GM23338 (cell line): ENCODE results near the gene EPB41L4A. TPM values are rescaled to one million over a fixed set of nuclear protein-coding genes. Genes with fewer than 3 reads are reported as not detected.

ENCODE experiments used
- ATAC-seq: fragments of 200-7000 bp; cut with Tn5 transposase; 3 replicates; pipeline ENCODE4 v1.9.1; 2020
- DNase-seq: peaks from one replicate; pipeline ENCODE4 v3.0.0-alpha.2; 2015; ENCODE audit warnings: low spot score
- H2AFZ ChIP-seq: fragments of 200-600 bp; sonication (generic); 2 replicates; pipeline ENCODE4 v1.8.0; 2016; ENCODE audit warnings: antibody characterized with exemption, mild to moderate bottlenecking, moderate library complexity
- H3F3A ChIP-seq: fragments of 200-600 bp; sonication (generic); replicated peaks from 2 replicates; pipeline ENCODE4 v1.8.0; 2017; ENCODE audit warnings: antibody characterized with exemption, mixed run types, low read depth
- H3K27ac ChIP-seq: fragments of 200-600 bp; sonication (generic); 2 replicates; pipeline ENCODE4 v1.6.1; 2016; ENCODE audit warnings: low read depth
- H3K27me3 ChIP-seq: fragments of 200-600 bp; sonication (generic); 2 replicates; pipeline ENCODE4 v1.8.0; 2016; ENCODE audit warnings: mild to moderate bottlenecking, mixed run types, moderate library complexity; ENCODE audit not compliant: insufficient read depth
- H3K36me3 ChIP-seq: fragments of 200-600 bp; sonication (generic); 2 replicates; pipeline ENCODE4 v1.8.0; 2016; ENCODE audit warnings: mild to moderate bottlenecking; ENCODE audit not compliant: insufficient read depth
- H3K4me1 ChIP-seq: fragments of 200-600 bp; sonication (generic); 2 replicates; pipeline ENCODE4 v1.8.0; 2016; ENCODE audit warnings: mild to moderate bottlenecking, moderate library complexity; ENCODE audit not compliant: insufficient read depth
- H3K4me2 ChIP-seq: fragments of 200-600 bp; sonication (generic); 2 replicates; pipeline ENCODE4 v1.7.1; 2017; ENCODE audit warnings: mixed run types
- H3K4me3 ChIP-seq: fragments of 200-600 bp; sonication (generic); 2 replicates; pipeline ENCODE4 v1.6.1; 2016; ENCODE audit warnings: mixed run types
- H3K79me2 ChIP-seq: fragments of 200-600 bp; sonication (generic); replicated peaks from 2 replicates; pipeline ENCODE4 v1.8.0; 2017; ENCODE audit warnings: mild to moderate bottlenecking; ENCODE audit not compliant: insufficient read depth
- H3K9me2 ChIP-seq: fragments of 200-600 bp; sonication (generic); 2 replicates; pipeline ENCODE4 v1.8.0; 2017; ENCODE audit not compliant: insufficient read depth
- H4K20me1 ChIP-seq: fragments of 200-600 bp; sonication (generic); replicated peaks from 2 replicates; pipeline ENCODE4 v1.8.0; 2017; ENCODE audit warnings: mild to moderate bottlenecking; ENCODE audit not compliant: insufficient read depth
- H3K27ac Mint-ChIP-seq: 2 replicates; pipeline ENCODE4 v1.8.0; 2020; ENCODE audit warnings: inconsistent platforms, mild to moderate bottlenecking, moderate library complexity, mixed read lengths
- H3K27me3 Mint-ChIP-seq: 3 replicates; pipeline ENCODE4 v1.8.0; 2022; ENCODE audit warnings: low read depth, mild to moderate bottlenecking, moderate library complexity, mixed read lengths, inconsistent platforms; ENCODE audit not compliant: insufficient read depth, poor library complexity
- H3K36me3 Mint-ChIP-seq: 3 replicates; pipeline ENCODE4 v1.8.0; 2021; ENCODE audit warnings: low read depth, mild to moderate bottlenecking, inconsistent platforms, moderate library complexity, mixed read lengths
- H3K4me1 Mint-ChIP-seq: 3 replicates; pipeline ENCODE4 v1.8.0; 2020; ENCODE audit warnings: mild to moderate bottlenecking, inconsistent platforms, mixed read lengths
- H3K4me3 Mint-ChIP-seq: 3 replicates; pipeline ENCODE4 v1.8.0; 2021; ENCODE audit warnings: moderate library complexity, mild to moderate bottlenecking, inconsistent platforms, mixed read lengths
- H3K9me3 Mint-ChIP-seq: 3 replicates; pipeline ENCODE4 v1.8.0; 2020; ENCODE audit warnings: moderate library complexity, mild to moderate bottlenecking, inconsistent platforms, mixed read lengths
- CREB1 ChIP-seq: fragments of 250-450 bp; sonication (Bioruptor Pico); IDR thresholded peaks from 2 replicates; pipeline ENCODE4 v1.5.0; 2020; ENCODE audit warnings: low read depth, mild to moderate bottlenecking, moderate library complexity
- EZH2 ChIP-seq: fragments of 200-600 bp; sonication (generic); IDR thresholded peaks from one replicate; pipeline ENCODE4 v1.8.0; 2017; ENCODE audit warnings: antibody characterized with exemption, mild to moderate bottlenecking, low read depth; ENCODE audit not compliant: unreplicated experiment
- EZH2phosphoT487 ChIP-seq: fragments of 200-600 bp; sonication (generic); IDR thresholded peaks from one replicate; pipeline ENCODE4 v1.8.1; 2018; ENCODE audit warnings: antibody characterized with exemption; ENCODE audit not compliant: unreplicated experiment
- JUNB ChIP-seq: IDR thresholded peaks from one replicate; pipeline ENCODE4 v1.6.1; 2016; ENCODE audit warnings: antibody characterized with exemption; ENCODE audit not compliant: unreplicated experiment
- NANOG ChIP-seq: IDR thresholded peaks from 2 replicates; pipeline ENCODE4 v1.6.1; 2016; ENCODE audit warnings: antibody characterized with exemption, borderline replicate concordance
- POLR2AphosphoS5 ChIP-seq: IDR thresholded peaks from 2 replicates; pipeline ENCODE4 v1.6.1; 2016; ENCODE audit warnings: antibody characterized with exemption, low read depth
- STAT1 ChIP-seq: IDR thresholded peaks from one replicate; pipeline ENCODE4 v1.6.1; 2016; ENCODE audit warnings: antibody characterized with exemption; ENCODE audit not compliant: unreplicated experiment
- ZNF114 ChIP-seq: fragments of 250-450 bp; sonication (Bioruptor Pico); IDR thresholded peaks from 2 replicates; pipeline ENCODE4 v1.5.0; 2020; ENCODE audit warnings: mild to moderate bottlenecking, moderate library complexity
- ZNF331 ChIP-seq: fragments of 250-450 bp; sonication (Bioruptor Pico); IDR thresholded peaks from 2 replicates; pipeline ENCODE4 v1.5.0; 2020; ENCODE audit warnings: low read depth, mild to moderate bottlenecking, moderate library complexity
- ZNF462 ChIP-seq: fragments of 250-450 bp; sonication (Bioruptor Pico); IDR thresholded peaks from 2 replicates; pipeline ENCODE4 v1.5.0; 2020; ENCODE audit warnings: mild to moderate bottlenecking, moderate library complexity
- polyA plus RNA-seq: library from polyadenylated mRNA; unstranded; fragments of >200 nt; fragmentation: Nextera tagmentation; extraction: Ambion mirVana; gene quantifications from 2 replicates; pipeline ENCODE4 v1.2.1, GENCODE V29; 2016
- total RNA-seq: library from RNA; depleted of rRNA; stranded (reverse); fragments of >200 nt; shearing (Covaris generic); gene quantifications from 2 replicates; pipeline ENCODE4 v1.2.3, GENCODE V29; 2014
- TF ChIP-seq, protein P1 (sequence below): IDR thresholded peaks from 2 replicates; pipeline ENCODE4 v1.6.1; 2016; ENCODE audit warnings: antibody characterized with exemption
- TF ChIP-seq, protein P2 (sequence below), 2 experiments: fragments of 200-600 bp in 1 of 2; sonication (generic) in 1 of 2; conservative IDR thresholded peaks; 2 replicates each; pipeline versions ENCODE4 v1.5.1 to v1.6.1; 2016 to 2017; ENCODE audit warnings: antibody characterized with exemption in 2 of 2, low read depth in 2 of 2, mild to moderate bottlenecking in 2 of 2, moderate library complexity in 1 of 2
- TF ChIP-seq, protein P3 (sequence below): IDR thresholded peaks from one replicate; pipeline ENCODE4 v1.6.1; 2018; ENCODE audit warnings: antibody characterized with exemption; ENCODE audit not compliant: unreplicated experiment

The EPB41L4A gene
- total and polyA plus RNA-seq, 2 experiments from 2014 or later = 5.7 to 6.0 TPM

GRCh38 chr5:112355058-112355685 is 63.9 kb downstream of the EPB41L4A start:
- Histone ChIP-seq H3K27me3 (no peaks in the 10 kb centered on the region), H3K27ac (no peak overlapping the region), H3K79me2 (no peaks in the 10 kb centered on the region), H2AFZ (no peak overlapping the region), H3K4me1 (peaks cover 6% of the 10 kb centered on the region), H4K20me1 (no peaks in the 10 kb centered on the region), H3K4me3 (no peak overlapping the region), H3K4me2 (no peak overlapping the region), H3K36me3 (no peaks in the 10 kb centered on the region), H3K9me2 (no peaks in the 10 kb centered on the region), H3F3A (no peaks in the 10 kb centered on the region)
- Mint-ChIP-seq H3K4me1 (peaks cover 19% of the 10 kb centered on the region), H3K27ac (no peak overlapping the region), H3K36me3 (peaks cover 4% of the 10 kb centered on the region; the same call in 1 of the 3 replicates), H3K9me3 (no peaks in the 10 kb centered on the region), H3K4me3 (no peak overlapping the region), H3K27me3 (no peaks in the 10 kb centered on the region)
- DNase-seq (no peak), ATAC-seq (no peak)
- TF ChIP-seq ZNF331 (CRISPR knock-in tag) (no peak), POLR2AphosphoS5 (no peak), JUNB (no peak), CREB1 (no peak), EZH2 (no peak), ZNF114 (CRISPR knock-in tag) (no peak), NANOG (no peak), ZNF462 (CRISPR knock-in tag) (no peak), STAT1 (no peak), EZH2phosphoT487 (no peak)
- TF ChIP-seq, protein P1, sequence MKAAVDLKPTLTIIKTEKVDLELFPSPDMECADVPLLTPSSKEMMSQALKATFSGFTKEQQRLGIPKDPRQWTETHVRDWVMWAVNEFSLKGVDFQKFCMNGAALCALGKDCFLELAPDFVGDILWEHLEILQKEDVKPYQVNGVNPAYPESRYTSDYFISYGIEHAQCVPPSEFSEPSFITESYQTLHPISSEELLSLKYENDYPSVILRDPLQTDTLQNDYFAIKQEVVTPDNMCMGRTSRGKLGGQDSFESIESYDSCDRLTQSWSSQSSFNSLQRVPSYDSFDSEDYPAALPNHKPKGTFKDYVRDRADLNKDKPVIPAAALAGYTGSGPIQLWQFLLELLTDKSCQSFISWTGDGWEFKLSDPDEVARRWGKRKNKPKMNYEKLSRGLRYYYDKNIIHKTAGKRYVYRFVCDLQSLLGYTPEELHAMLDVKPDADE = no peak
- TF ChIP-seq, protein P2, sequence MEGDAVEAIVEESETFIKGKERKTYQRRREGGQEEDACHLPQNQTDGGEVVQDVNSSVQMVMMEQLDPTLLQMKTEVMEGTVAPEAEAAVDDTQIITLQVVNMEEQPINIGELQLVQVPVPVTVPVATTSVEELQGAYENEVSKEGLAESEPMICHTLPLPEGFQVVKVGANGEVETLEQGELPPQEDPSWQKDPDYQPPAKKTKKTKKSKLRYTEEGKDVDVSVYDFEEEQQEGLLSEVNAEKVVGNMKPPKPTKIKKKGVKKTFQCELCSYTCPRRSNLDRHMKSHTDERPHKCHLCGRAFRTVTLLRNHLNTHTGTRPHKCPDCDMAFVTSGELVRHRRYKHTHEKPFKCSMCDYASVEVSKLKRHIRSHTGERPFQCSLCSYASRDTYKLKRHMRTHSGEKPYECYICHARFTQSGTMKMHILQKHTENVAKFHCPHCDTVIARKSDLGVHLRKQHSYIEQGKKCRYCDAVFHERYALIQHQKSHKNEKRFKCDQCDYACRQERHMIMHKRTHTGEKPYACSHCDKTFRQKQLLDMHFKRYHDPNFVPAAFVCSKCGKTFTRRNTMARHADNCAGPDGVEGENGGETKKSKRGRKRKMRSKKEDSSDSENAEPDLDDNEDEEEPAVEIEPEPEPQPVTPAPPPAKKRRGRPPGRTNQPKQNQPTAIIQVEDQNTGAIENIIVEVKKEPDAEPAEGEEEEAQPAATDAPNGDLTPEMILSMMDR (conservative IDR thresholded peaks at IDR 0.05; ENCODE audit: low read depth in 2 of 2) = no peak
- TF ChIP-seq, protein P3, sequence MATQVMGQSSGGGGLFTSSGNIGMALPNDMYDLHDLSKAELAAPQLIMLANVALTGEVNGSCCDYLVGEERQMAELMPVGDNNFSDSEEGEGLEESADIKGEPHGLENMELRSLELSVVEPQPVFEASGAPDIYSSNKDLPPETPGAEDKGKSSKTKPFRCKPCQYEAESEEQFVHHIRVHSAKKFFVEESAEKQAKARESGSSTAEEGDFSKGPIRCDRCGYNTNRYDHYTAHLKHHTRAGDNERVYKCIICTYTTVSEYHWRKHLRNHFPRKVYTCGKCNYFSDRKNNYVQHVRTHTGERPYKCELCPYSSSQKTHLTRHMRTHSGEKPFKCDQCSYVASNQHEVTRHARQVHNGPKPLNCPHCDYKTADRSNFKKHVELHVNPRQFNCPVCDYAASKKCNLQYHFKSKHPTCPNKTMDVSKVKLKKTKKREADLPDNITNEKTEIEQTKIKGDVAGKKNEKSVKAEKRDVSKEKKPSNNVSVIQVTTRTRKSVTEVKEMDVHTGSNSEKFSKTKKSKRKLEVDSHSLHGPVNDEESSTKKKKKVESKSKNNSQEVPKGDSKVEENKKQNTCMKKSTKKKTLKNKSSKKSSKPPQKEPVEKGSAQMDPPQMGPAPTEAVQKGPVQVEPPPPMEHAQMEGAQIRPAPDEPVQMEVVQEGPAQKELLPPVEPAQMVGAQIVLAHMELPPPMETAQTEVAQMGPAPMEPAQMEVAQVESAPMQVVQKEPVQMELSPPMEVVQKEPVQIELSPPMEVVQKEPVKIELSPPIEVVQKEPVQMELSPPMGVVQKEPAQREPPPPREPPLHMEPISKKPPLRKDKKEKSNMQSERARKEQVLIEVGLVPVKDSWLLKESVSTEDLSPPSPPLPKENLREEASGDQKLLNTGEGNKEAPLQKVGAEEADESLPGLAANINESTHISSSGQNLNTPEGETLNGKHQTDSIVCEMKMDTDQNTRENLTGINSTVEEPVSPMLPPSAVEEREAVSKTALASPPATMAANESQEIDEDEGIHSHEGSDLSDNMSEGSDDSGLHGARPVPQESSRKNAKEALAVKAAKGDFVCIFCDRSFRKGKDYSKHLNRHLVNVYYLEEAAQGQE = no peak
